Measurements from ENCODE around the gene PPM1A.

GRCh38 chr14:60273956-60274355, 24.9 kb downstream of the PPM1A start:
- TF ChIP-seq CTCF (IDR thresholded peaks at IDR 0.05) (no peak), POLR2A (IDR thresholded peaks at IDR 0.05) (no peak)

All from stomach (tissue), 4 donors.